ENCODE data around the gene COQ8A.

GRCh38 chr1:227009937-227010336 lies 69.8 kb downstream of the COQ8A start:
- no peak for TF ChIP-seq CTCF (IDR thresholded peaks at IDR 0.05)
- no peak for TF ChIP-seq POLR2A (IDR thresholded peaks at IDR 0.05)
